Loucy (cell line): ENCODE data around the gene MINK1.
A peak's percentile ranks its signal among the peaks of the same experiment; 100 is the strongest.

Experiments used
- H2AFZ ChIP-seq: fragments of 200-600 bp; sonication (generic); 2 replicates; pipeline ENCODE4 v1.6.0; 2016; ENCODE audit warnings: antibody characterized with exemption, mild to moderate bottlenecking, low read length, moderate library complexity
- H3F3A ChIP-seq: fragments of 200-600 bp; 2 replicates; pipeline ENCODE4 v1.6.0; 2016; ENCODE audit warnings: antibody characterized with exemption, low read depth, mild to moderate bottlenecking
- H3K27me3 ChIP-seq: fragments of 200-600 bp; sonication (generic); 2 replicates; pipeline ENCODE4 v1.6.1; 2014; ENCODE audit warnings: low read length, mild to moderate bottlenecking; ENCODE audit not compliant: insufficient read depth, poor library complexity, severe bottlenecking
- H3K36me3 ChIP-seq: fragments of 200-600 bp; sonication (generic); 2 replicates; pipeline ENCODE4 v1.6.1; 2016; ENCODE audit warnings: low read length; ENCODE audit not compliant: insufficient read depth
- H3K4me1 ChIP-seq: fragments of 200-600 bp; sonication (generic); 2 replicates; pipeline ENCODE4 v1.5.1; 2014; ENCODE audit warnings: low read length, mild to moderate bottlenecking; ENCODE audit not compliant: insufficient read depth, poor library complexity, severe bottlenecking
- H3K4me2 ChIP-seq: fragments of 200-600 bp; sonication (generic); 2 replicates; pipeline ENCODE4 v1.6.0; 2014; ENCODE audit warnings: antibody characterized with exemption, low read length, low read depth, mild to moderate bottlenecking; ENCODE audit not compliant: poor library complexity, severe bottlenecking
- H3K4me3 ChIP-seq: fragments of 200-600 bp; sonication (generic); 2 replicates; pipeline ENCODE4 v1.5.1; 2014; ENCODE audit warnings: low read length, mild to moderate bottlenecking, mixed read lengths; ENCODE audit not compliant: poor library complexity, severe bottlenecking
- H3K79me2 ChIP-seq: fragments of 200-600 bp; sonication (generic); 2 replicates; pipeline ENCODE4 v1.6.1; 2014; ENCODE audit warnings: low read length; ENCODE audit not compliant: insufficient read depth
- H3K9ac ChIP-seq: fragments of 200-600 bp; sonication (generic); 2 replicates; pipeline ENCODE4 v1.6.0; 2014; ENCODE audit warnings: mild to moderate bottlenecking, low read depth, low read length, moderate library complexity; ENCODE audit not compliant: poor library complexity, severe bottlenecking
- H3K9me2 ChIP-seq: fragments of 200-600 bp; sonication (generic); replicated peaks from 2 replicates; pipeline ENCODE4 v1.6.1; 2016; ENCODE audit warnings: low read depth, low read length, mixed read lengths
- H3K9me3 ChIP-seq: fragments of 200-600 bp; sonication (generic); 2 replicates; pipeline ENCODE4 v1.6.1; 2014; ENCODE audit warnings: mild to moderate bottlenecking, antibody characterized with exemption, low read length, low read depth; ENCODE audit not compliant: insufficient read depth
- H4K20me1 ChIP-seq: fragments of 200-600 bp; sonication (generic); 2 replicates; pipeline ENCODE4 v1.6.0; 2014; ENCODE audit warnings: antibody characterized with exemption, low read length, mild to moderate bottlenecking; ENCODE audit not compliant: insufficient read depth, poor library complexity, severe bottlenecking
- EZH2phosphoT487 ChIP-seq: fragments of 200-600 bp; IDR thresholded peaks from 2 replicates; pipeline ENCODE4 v1.6.1; 2018; ENCODE audit warnings: antibody characterized with exemption, mild to moderate bottlenecking, moderate library complexity, borderline replicate concordance
- TF ChIP-seq, protein P1 (sequence below): fragments of 200-600 bp; sonication (generic); conservative IDR thresholded peaks from 2 replicates; pipeline ENCODE4 v1.5.1; 2014; ENCODE audit warnings: mild to moderate bottlenecking, antibody characterized with exemption, low read length

The MINK1 gene

DNA sequence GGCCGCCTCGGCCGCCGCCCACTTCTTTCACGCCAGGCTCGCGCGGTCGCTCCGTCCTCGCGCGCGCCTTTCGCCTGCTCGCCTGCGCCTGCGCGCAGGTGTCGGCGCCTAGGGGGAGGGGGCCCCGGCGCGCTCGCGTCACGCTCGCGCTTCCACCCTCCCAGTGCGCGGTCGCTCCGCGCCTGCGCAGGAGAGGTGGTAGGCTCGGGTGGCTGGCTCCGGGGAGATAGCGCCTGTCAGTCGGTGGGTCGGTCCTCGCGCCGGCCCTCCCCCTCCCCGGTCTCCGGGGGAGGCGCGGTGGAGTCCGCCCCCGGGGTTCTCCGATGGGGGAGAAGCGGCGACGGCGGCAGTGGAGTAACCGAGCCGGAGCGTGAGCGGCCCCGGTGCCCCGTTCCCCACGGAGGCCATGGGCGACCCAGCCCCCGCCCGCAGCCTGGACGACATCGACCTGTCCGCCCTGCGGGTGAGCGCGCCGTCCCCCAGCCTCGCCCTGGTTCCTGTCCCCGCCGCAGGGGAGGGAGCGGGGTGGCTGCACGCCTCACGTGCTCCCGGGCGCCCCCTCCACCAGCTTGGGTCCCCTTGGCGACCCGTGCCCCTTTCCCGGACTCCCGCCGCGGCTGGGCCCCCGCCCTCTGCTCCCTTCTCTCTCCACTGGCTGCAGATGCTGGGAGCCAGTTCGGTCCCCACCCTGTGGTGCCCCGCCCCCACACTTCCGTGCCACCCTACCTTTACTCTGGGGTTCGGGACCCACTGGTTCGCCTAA lies at the start of gene MINK1:
MINK1 (plus strand) TSS at position 163 of the 763 bp plus-strand sequence; CDS start at position 407, 244 bp downstream.
- Histone ChIP-seq H2AFZ (peak within 1 kb of the TSS; percentile 94), H3K9ac (peak within 1 kb of the TSS; percentile 78), H3K36me3 (no peaks in the 10 kb centered on the region), H3K79me2 (peaks cover 35% of the 10 kb centered on the region; the same call in 1 of the 2 replicates), H3K4me3 (peak within 1 kb of the TSS; percentile 77), H3K4me2 (peak within 1 kb of the TSS; percentile 91), H3K27me3 (no peaks in the 10 kb centered on the region), H3K4me1 (peaks cover 24% of the 10 kb centered on the region), H3F3A (no peaks in the 10 kb centered on the region), H3K9me2 (no peaks in the 10 kb centered on the region), H3K9me3 (no peaks in the 10 kb centered on the region), H4K20me1 (peaks cover 21% of the 10 kb centered on the region)
- TF ChIP-seq, protein P1, sequence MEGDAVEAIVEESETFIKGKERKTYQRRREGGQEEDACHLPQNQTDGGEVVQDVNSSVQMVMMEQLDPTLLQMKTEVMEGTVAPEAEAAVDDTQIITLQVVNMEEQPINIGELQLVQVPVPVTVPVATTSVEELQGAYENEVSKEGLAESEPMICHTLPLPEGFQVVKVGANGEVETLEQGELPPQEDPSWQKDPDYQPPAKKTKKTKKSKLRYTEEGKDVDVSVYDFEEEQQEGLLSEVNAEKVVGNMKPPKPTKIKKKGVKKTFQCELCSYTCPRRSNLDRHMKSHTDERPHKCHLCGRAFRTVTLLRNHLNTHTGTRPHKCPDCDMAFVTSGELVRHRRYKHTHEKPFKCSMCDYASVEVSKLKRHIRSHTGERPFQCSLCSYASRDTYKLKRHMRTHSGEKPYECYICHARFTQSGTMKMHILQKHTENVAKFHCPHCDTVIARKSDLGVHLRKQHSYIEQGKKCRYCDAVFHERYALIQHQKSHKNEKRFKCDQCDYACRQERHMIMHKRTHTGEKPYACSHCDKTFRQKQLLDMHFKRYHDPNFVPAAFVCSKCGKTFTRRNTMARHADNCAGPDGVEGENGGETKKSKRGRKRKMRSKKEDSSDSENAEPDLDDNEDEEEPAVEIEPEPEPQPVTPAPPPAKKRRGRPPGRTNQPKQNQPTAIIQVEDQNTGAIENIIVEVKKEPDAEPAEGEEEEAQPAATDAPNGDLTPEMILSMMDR = no peak

DNA sequence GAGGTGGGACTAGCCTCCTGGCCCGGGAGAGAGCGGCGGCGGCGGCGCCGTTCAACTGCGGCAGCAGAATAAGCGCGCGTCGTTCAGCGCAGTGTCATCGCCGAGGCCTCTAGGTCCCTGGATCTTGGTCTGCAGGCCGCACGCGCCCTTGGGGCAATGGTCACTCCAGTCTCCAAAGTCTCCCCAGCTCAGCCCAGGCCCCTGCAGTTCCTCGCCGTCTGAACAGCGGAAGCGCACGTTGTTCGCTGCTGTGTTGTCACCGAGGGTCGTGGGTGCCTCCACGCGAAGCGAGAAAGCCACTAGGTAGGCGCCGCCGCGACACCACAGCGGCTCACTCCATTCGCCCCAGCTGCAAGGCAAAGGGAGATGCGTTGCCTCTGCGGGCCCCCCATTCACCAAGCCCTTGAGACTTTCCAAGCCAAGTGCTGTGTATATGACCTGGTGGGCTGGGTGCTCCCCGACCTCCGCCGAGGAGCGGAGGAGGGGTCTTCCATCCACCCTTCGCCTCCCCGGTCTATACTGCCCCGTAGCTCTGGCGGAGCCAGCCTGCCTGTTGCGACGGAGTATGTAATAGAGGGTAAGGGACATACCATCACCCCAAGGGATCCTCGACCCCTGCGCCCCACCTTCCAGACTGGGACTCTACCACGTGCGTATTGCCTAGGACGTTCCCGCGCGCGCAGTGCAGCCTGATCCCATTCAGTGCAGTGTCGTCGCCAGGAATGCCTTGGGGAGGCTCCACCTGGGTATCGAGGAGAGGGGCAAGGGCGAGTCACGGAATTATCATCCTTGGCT lies 47.6 kb upstream of the MINK1 start:
- Histone ChIP-seq H3K27me3 (no peaks in the 10 kb centered on the region), H3K4me2 (no peak overlapping the region), H3K4me3 (no peak overlapping the region), H3F3A (peaks cover 4% of the 10 kb centered on the region; the same call in 1 of the 2 replicates), H3K79me2 (no peaks in the 10 kb centered on the region), H3K9ac (no peak overlapping the region), H3K9me3 (no peaks in the 10 kb centered on the region), H3K9me2 (no peaks in the 10 kb centered on the region), H3K36me3 (no peaks in the 10 kb centered on the region), H4K20me1 (no peaks in the 10 kb centered on the region), H3K4me1 (peaks cover 7% of the 10 kb centered on the region), H2AFZ (no peak overlapping the region)
- TF ChIP-seq, protein P1 = no peak
- no peak for TF ChIP-seq EZH2phosphoT487

DNA sequence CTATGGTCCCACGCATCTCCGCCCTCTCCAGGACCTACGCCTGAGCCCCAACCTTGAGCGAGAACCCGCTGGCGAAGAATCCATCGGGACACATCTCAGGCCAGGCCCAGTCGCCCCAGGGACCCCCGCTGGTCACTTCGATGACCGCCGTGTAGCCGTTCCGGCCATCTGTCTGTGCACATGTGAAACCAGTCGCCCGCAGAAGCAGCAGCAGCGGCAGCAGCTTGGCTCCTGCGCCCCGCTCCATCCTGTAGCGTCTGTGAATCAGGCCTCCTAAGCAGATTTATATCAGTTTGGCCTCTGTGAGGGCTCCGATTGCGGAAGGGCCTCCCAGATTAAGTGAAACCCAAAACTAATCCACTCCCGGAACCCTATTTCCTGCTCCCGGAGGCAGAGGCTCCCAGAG lies 47.0 kb upstream of the MINK1 start, which contains the start of gene VMO1:
VMO1 (minus strand) TSS at position 259 of the 406 bp plus-strand sequence; CDS start at position 247, 12 bp downstream.
- Histone ChIP-seq H3K27me3 (no peaks in the 10 kb centered on the region), H3K9me3 (no peaks in the 10 kb centered on the region), H3K36me3 (no peaks in the 10 kb centered on the region), H3K4me2 (no peak within 1 kb of the TSS), H3K4me1 (peaks cover 10% of the 10 kb centered on the region), H3F3A (peaks cover 4% of the 10 kb centered on the region; the same call in 1 of the 2 replicates), H4K20me1 (no peaks in the 10 kb centered on the region), H3K4me3 (no peak within 1 kb of the TSS), H3K9me2 (no peaks in the 10 kb centered on the region), H2AFZ (no peak within 1 kb of the TSS), H3K9ac (no peak within 1 kb of the TSS), H3K79me2 (no peaks in the 10 kb centered on the region)
- no peak for TF ChIP-seq EZH2phosphoT487
- TF ChIP-seq, protein P1 = no peak
